Nephron (organoid): Measurements from ENCODE around the gene ZBTB20.

ENCODE experiments used
- H3K27ac Mint-ChIP-seq, 3 experiments: 2 replicates each; pipeline ENCODE4 v1.8.0; 2020; ENCODE audit warnings: mixed read lengths in 3 of 3, mild to moderate bottlenecking in 2 of 3, moderate library complexity in 1 of 3
- H3K27me3 Mint-ChIP-seq: 2 replicates; pipeline ENCODE4 v1.8.0; 2021; ENCODE audit warnings: low read depth, mild to moderate bottlenecking, moderate library complexity, mixed read lengths
- H3K36me3 Mint-ChIP-seq: 2 replicates; pipeline ENCODE4 v1.8.0; 2020; ENCODE audit warnings: low read depth, mixed read lengths
- H3K4me1 Mint-ChIP-seq: 2 replicates; pipeline ENCODE4 v1.8.0; 2020; ENCODE audit warnings: mixed read lengths
- H3K4me3 Mint-ChIP-seq, 3 experiments: 2 replicates each; pipeline ENCODE4 v1.8.0; 2020; ENCODE audit warnings: mild to moderate bottlenecking in 3 of 3, mixed read lengths in 3 of 3, moderate library complexity in 2 of 3
- H3K9me3 Mint-ChIP-seq: 2 replicates; pipeline ENCODE4 v1.8.0; 2020; ENCODE audit warnings: mixed read lengths
- TF ChIP-seq, protein P1 (sequence below), 3 experiments: fragments of 200-600 bp; sonication (generic); IDR thresholded peaks; one replicate each; pipeline ENCODE4 v1.5.0; 2021; ENCODE audit warnings: antibody characterized with exemption in 3 of 3; ENCODE audit not compliant: unreplicated experiment in 3 of 3

Gene ZBTB20

DNA sequence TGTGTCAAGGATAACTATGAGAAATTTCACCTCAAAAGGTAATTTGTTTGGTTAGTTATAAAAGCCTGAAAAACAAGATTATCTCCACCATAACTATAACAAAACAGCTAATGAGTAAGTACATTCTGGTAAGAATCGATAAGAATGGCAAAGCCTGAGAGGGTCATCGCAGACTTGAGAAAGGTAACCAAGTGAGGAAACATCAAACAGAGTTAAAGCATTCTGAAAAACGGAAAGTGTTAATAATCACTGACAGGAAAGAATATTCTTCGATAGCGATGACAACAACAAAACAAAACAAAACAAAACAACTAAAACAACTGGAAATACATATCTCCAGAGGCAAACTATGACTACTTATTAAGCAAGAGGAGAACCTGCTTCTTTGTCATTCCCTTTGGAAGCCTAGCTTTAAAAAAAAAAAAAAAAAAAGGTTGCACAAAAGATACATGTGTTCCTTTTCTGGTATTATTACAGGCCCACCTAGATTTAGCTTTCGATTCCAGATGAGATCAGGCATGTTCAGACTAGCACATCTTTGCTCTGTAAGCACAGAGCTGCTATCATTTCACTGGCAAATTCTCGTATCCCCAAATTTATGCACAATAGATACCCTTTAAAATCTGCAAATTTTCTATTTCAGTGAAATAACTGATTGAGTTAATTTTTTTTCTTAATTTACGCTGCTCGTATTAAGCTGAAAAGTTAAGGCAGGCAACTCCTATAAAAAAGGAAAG, 697.6 kb downstream of the ZBTB20 start:
- Mint-ChIP-seq H3K4me1 (peaks cover 33% of the 10 kb centered on the region), H3K9me3 (no peaks in the 10 kb centered on the region), H3K36me3 (no peaks in the 10 kb centered on the region), H3K27me3 (no peaks in the 10 kb centered on the region), H3K27ac (no peak overlapping the region), H3K4me3 (no peak overlapping the region)
- TF ChIP-seq, protein P1, sequence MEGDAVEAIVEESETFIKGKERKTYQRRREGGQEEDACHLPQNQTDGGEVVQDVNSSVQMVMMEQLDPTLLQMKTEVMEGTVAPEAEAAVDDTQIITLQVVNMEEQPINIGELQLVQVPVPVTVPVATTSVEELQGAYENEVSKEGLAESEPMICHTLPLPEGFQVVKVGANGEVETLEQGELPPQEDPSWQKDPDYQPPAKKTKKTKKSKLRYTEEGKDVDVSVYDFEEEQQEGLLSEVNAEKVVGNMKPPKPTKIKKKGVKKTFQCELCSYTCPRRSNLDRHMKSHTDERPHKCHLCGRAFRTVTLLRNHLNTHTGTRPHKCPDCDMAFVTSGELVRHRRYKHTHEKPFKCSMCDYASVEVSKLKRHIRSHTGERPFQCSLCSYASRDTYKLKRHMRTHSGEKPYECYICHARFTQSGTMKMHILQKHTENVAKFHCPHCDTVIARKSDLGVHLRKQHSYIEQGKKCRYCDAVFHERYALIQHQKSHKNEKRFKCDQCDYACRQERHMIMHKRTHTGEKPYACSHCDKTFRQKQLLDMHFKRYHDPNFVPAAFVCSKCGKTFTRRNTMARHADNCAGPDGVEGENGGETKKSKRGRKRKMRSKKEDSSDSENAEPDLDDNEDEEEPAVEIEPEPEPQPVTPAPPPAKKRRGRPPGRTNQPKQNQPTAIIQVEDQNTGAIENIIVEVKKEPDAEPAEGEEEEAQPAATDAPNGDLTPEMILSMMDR (IDR thresholded peaks at IDR 0.05; ENCODE audit: unreplicated experiment in 3 of 3) = no peak

DNA sequence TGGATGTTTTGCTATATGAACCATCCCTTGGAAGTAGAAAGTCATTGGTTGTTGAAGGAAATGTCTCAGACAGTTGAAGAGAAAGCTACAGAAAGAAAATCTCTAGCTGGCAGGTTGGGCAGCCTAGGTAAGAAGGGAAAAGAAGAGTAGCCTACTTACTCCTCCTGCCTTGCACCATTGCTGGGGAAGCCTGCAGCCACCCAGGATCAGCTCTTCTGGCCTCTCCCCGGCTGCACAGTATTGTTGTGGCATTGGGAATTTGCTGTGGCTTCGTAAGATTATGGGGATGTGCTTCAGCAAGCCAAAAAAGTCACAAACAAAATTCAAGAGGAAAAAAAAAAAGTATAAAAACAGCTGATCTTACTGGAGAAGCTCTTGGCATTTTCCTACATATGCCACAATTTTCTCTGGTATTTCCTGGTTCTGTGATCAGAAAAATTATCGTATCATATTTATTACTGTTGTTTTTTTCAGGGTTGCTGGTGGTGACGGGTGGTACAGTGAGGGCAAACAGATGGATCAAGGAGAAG, 699.1 kb downstream of the ZBTB20 start:
- Mint-ChIP-seq H3K27me3 (no peaks in the 10 kb centered on the region), H3K4me3 (no peak overlapping the region), H3K4me1 (peaks cover 45% of the 10 kb centered on the region), H3K9me3 (no peaks in the 10 kb centered on the region), H3K27ac (no peak overlapping the region), H3K36me3 (no peaks in the 10 kb centered on the region)
- TF ChIP-seq, protein P1 (IDR thresholded peaks at IDR 0.05; ENCODE audit: unreplicated experiment in 3 of 3) = no peak

DNA sequence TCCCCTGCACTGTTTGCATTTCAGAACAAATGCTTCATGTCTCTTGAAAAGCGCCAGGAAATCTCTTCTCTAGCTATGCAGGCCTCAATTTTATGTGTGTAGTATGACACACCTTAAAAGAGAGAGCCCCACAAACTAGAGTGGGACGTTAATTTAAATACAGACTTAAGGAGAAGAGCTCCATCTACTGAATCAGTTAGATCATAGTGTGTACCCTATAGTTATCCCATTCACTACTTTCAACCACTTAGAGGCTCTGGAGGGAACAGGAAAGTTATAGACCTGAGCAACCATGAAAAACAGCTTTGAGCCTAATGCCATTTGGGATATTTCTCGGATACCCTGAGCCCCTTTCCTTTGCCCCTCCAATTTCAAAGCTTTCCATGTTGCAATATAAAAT, 699.5 kb downstream of the ZBTB20 start:
- Mint-ChIP-seq H3K4me3 (no peak overlapping the region), H3K27me3 (no peaks in the 10 kb centered on the region), H3K4me1 (peaks cover 50% of the 10 kb centered on the region), H3K27ac (no peak overlapping the region), H3K36me3 (no peaks in the 10 kb centered on the region), H3K9me3 (no peaks in the 10 kb centered on the region)
- TF ChIP-seq, protein P1 (IDR thresholded peaks at IDR 0.05; ENCODE audit: unreplicated experiment in 3 of 3) = no peak

DNA sequence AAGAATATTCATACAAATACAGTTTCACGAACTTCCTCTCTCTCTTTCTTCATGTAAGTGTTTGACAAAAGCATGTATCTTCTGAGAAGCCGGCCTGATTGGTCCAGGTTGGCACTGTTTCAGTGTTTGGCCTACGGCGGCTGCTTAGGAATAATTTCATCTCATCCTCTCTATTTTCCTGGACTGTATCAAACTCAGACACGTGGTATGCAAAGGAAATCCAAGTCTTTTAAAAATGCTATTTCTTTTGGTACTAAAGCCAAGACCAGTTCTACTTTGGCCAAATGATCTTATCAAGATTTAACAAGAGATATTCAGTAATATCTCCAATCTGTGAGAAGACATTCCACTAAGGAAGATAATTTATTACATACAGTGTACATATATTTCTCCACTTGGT, 700.5 kb downstream of the ZBTB20 start:
- Mint-ChIP-seq H3K4me1 (peaks cover 55% of the 10 kb centered on the region), H3K36me3 (no peaks in the 10 kb centered on the region), H3K27me3 (no peaks in the 10 kb centered on the region), H3K9me3 (no peaks in the 10 kb centered on the region), H3K27ac (no peak overlapping the region), H3K4me3 (no peak overlapping the region)
- TF ChIP-seq, protein P1 (IDR thresholded peaks at IDR 0.05; ENCODE audit: unreplicated experiment in 3 of 3) = no peak

DNA sequence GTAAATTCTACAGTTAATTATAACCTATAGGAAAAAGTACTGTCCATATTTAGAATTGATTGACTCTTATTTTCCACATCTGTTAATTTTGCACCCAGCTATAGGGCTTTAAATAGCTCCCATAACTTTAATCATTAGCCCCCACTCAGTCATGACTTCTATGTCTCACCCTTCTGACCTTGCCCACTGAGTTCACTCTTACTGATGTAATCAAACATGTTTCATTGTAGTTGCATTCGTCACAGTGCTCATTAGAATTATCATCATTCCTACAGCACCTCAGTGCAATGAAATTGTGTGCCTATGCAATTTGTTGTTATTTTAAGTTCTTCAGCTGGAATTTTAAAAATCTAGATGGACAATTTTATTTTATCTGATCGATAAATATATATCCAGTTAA, 701.9 kb downstream of the ZBTB20 start:
- H3K4me3 Mint-ChIP-seq = no peak overlapping the region

More for the DNA sequence above, 701.9 kb downstream of the ZBTB20 start:
- H3K4me1 Mint-ChIP-seq = peaks cover 47% of the 10 kb centered on the region
- TF ChIP-seq, protein P1 (IDR thresholded peaks at IDR 0.05; ENCODE audit: unreplicated experiment in 3 of 3) = no peak
- no peak overlapping the region for H3K27ac Mint-ChIP-seq
- no peaks in the 10 kb centered on the region for H3K36me3 Mint-ChIP-seq
- no peaks in the 10 kb centered on the region for H3K9me3 Mint-ChIP-seq
- H3K27me3 Mint-ChIP-seq = no peaks in the 10 kb centered on the region
